GM23338 (cell line): ENCODE measurements around the gene AGAP9. TPM values are rescaled to one million over a fixed set of nuclear protein-coding genes. Genes with fewer than 3 reads are reported as not detected.
"Not testable (repeated sequence)": the region's sequence is repeated elsewhere in the genome, so short reads cannot be mapped to it uniquely, and the experiment has no call there.

Experiments
- ATAC-seq: fragments of 200-7000 bp; cut with Tn5 transposase; 3 replicates; pipeline ENCODE4 v1.9.1; 2020
- DNase-seq: peaks from one replicate; pipeline ENCODE4 v3.0.0-alpha.2; 2015; ENCODE audit warnings: low spot score
- H2AFZ ChIP-seq: fragments of 200-600 bp; sonication (generic); 2 replicates; pipeline ENCODE4 v1.8.0; 2016; ENCODE audit warnings: antibody characterized with exemption, mild to moderate bottlenecking, moderate library complexity
- H3F3A ChIP-seq: fragments of 200-600 bp; sonication (generic); replicated peaks from 2 replicates; pipeline ENCODE4 v1.8.0; 2017; ENCODE audit warnings: antibody characterized with exemption, mixed run types, low read depth
- H3K27ac ChIP-seq: fragments of 200-600 bp; sonication (generic); 2 replicates; pipeline ENCODE4 v1.6.1; 2016; ENCODE audit warnings: low read depth
- H3K27me3 ChIP-seq: fragments of 200-600 bp; sonication (generic); 2 replicates; pipeline ENCODE4 v1.8.0; 2016; ENCODE audit warnings: mild to moderate bottlenecking, mixed run types, moderate library complexity; ENCODE audit not compliant: insufficient read depth
- H3K36me3 ChIP-seq: fragments of 200-600 bp; sonication (generic); 2 replicates; pipeline ENCODE4 v1.8.0; 2016; ENCODE audit warnings: mild to moderate bottlenecking; ENCODE audit not compliant: insufficient read depth
- H3K4me1 ChIP-seq: fragments of 200-600 bp; sonication (generic); 2 replicates; pipeline ENCODE4 v1.8.0; 2016; ENCODE audit warnings: mild to moderate bottlenecking, moderate library complexity; ENCODE audit not compliant: insufficient read depth
- H3K4me2 ChIP-seq: fragments of 200-600 bp; sonication (generic); 2 replicates; pipeline ENCODE4 v1.7.1; 2017; ENCODE audit warnings: mixed run types
- H3K4me3 ChIP-seq: fragments of 200-600 bp; sonication (generic); 2 replicates; pipeline ENCODE4 v1.6.1; 2016; ENCODE audit warnings: mixed run types
- H3K79me2 ChIP-seq: fragments of 200-600 bp; sonication (generic); replicated peaks from 2 replicates; pipeline ENCODE4 v1.8.0; 2017; ENCODE audit warnings: mild to moderate bottlenecking; ENCODE audit not compliant: insufficient read depth
- H3K9me2 ChIP-seq: fragments of 200-600 bp; sonication (generic); 2 replicates; pipeline ENCODE4 v1.8.0; 2017; ENCODE audit not compliant: insufficient read depth
- H4K20me1 ChIP-seq: fragments of 200-600 bp; sonication (generic); replicated peaks from 2 replicates; pipeline ENCODE4 v1.8.0; 2017; ENCODE audit warnings: mild to moderate bottlenecking; ENCODE audit not compliant: insufficient read depth
- H3K27ac Mint-ChIP-seq: 2 replicates; pipeline ENCODE4 v1.8.0; 2020; ENCODE audit warnings: inconsistent platforms, mild to moderate bottlenecking, moderate library complexity, mixed read lengths
- H3K27me3 Mint-ChIP-seq: 3 replicates; pipeline ENCODE4 v1.8.0; 2022; ENCODE audit warnings: low read depth, mild to moderate bottlenecking, moderate library complexity, mixed read lengths, inconsistent platforms; ENCODE audit not compliant: insufficient read depth, poor library complexity
- H3K36me3 Mint-ChIP-seq: 3 replicates; pipeline ENCODE4 v1.8.0; 2021; ENCODE audit warnings: low read depth, mild to moderate bottlenecking, inconsistent platforms, moderate library complexity, mixed read lengths
- H3K4me1 Mint-ChIP-seq: 3 replicates; pipeline ENCODE4 v1.8.0; 2020; ENCODE audit warnings: mild to moderate bottlenecking, inconsistent platforms, mixed read lengths
- H3K4me3 Mint-ChIP-seq: 3 replicates; pipeline ENCODE4 v1.8.0; 2021; ENCODE audit warnings: moderate library complexity, mild to moderate bottlenecking, inconsistent platforms, mixed read lengths
- H3K9me3 Mint-ChIP-seq: 3 replicates; pipeline ENCODE4 v1.8.0; 2020; ENCODE audit warnings: moderate library complexity, mild to moderate bottlenecking, inconsistent platforms, mixed read lengths
- polyA plus RNA-seq: library from polyadenylated mRNA; unstranded; fragments of >200 nt; fragmentation: Nextera tagmentation; extraction: Ambion mirVana; gene quantifications from 2 replicates; pipeline ENCODE4 v1.2.1, GENCODE V29; 2016
- total RNA-seq: library from RNA; depleted of rRNA; stranded (reverse); fragments of >200 nt; shearing (Covaris generic); gene quantifications from 2 replicates; pipeline ENCODE4 v1.2.3, GENCODE V29; 2014

The AGAP9 gene
- total and polyA plus RNA-seq, 2 experiments from 2014 or later: 6.9 to 7.2 TPM

DNA sequence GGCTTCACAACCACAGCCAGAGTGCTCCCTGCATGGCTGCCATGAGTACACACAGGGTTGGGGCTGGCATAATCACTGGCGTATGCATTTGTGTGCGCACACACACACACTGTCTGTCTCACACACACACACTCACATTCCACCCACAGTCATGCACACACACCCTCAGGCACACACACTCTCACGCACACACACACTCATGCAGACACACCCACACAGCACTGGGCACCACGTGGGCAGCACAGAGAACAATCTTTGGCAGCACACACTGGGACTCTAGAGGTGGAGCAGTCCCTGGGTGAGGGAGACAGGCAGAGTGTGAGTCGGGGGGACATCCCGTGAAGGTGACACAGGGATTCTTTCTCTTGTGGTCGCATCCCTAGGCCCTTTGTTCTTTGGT lies 49.9 kb downstream of the AGAP9 start:
- H3K27ac ChIP-seq, H3K4me3 ChIP-seq, H3F3A ChIP-seq, H3K27ac Mint-ChIP-seq, H3K27me3 ChIP-seq, H3K79me2 ChIP-seq, H3K4me2 ChIP-seq, H3K9me3 Mint-ChIP-seq, H3K4me1 ChIP-seq, DNase-seq, H3K27me3 Mint-ChIP-seq, H2AFZ ChIP-seq, ATAC-seq, H3K9me2 ChIP-seq, H3K36me3 ChIP-seq, H4K20me1 ChIP-seq, H3K36me3 Mint-ChIP-seq, H3K4me1 Mint-ChIP-seq, H3K4me3 Mint-ChIP-seq: not testable (repeated sequence)

DNA sequence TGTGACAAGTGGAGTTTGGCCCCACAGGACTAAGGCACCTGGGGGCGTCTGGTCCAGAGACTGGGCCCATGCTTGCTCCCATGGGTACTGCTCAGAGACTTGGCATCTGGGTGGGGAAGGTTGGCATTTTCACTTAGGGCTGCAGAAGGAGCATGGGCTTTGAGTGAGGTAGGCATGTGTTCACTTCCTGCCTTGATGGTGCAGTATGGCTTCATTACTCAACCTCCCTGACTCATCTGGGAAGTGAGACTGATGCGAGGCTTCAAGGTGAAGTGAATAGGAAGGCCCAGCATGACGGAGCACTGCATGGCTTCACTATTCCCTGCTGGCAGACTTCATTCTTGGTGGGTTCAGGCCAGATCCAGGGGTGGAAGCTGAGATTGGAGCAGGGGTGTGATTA lies 50.8 kb downstream of the AGAP9 start:
- DNase-seq, H3K27ac ChIP-seq, H3F3A ChIP-seq, ATAC-seq, H3K36me3 ChIP-seq, H4K20me1 ChIP-seq, H3K4me3 Mint-ChIP-seq, H3K27me3 ChIP-seq, H3K4me2 ChIP-seq, H3K27ac Mint-ChIP-seq, H3K9me2 ChIP-seq, H3K27me3 Mint-ChIP-seq, H3K36me3 Mint-ChIP-seq, H3K79me2 ChIP-seq, H2AFZ ChIP-seq, H3K4me1 ChIP-seq, H3K9me3 Mint-ChIP-seq, H3K4me3 ChIP-seq, H3K4me1 Mint-ChIP-seq: not testable (repeated sequence)

DNA sequence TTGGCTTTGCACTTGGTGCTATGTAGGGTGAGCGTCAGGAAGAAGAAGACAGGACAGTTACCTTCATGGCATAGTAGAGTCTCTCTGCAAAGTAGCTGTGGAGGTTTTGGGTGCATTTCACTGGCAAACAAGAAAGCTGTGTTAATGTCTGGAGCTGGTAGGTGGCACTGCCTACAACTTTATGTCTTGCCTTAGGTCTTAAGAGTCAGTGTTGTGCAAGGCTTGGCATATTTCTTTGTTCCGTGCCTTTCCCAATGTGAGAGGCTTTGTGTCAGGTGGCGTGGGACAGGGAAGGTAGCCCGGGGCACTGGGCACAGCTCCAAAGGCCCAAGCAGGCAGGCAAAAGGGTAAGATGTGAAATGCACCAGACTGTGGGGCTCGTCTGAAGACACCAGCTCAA lies 51.4 kb downstream of the AGAP9 start:
- H3K27ac Mint-ChIP-seq, DNase-seq, H3K27me3 Mint-ChIP-seq, H3K4me2 ChIP-seq, H3K4me3 ChIP-seq, H3K36me3 Mint-ChIP-seq, H3K36me3 ChIP-seq, H3K4me1 Mint-ChIP-seq, H3K4me3 Mint-ChIP-seq, H2AFZ ChIP-seq, H3K9me2 ChIP-seq, H3K4me1 ChIP-seq, H3K79me2 ChIP-seq, H4K20me1 ChIP-seq, H3F3A ChIP-seq, H3K9me3 Mint-ChIP-seq, H3K27ac ChIP-seq, H3K27me3 ChIP-seq, ATAC-seq: not testable (repeated sequence)

DNA sequence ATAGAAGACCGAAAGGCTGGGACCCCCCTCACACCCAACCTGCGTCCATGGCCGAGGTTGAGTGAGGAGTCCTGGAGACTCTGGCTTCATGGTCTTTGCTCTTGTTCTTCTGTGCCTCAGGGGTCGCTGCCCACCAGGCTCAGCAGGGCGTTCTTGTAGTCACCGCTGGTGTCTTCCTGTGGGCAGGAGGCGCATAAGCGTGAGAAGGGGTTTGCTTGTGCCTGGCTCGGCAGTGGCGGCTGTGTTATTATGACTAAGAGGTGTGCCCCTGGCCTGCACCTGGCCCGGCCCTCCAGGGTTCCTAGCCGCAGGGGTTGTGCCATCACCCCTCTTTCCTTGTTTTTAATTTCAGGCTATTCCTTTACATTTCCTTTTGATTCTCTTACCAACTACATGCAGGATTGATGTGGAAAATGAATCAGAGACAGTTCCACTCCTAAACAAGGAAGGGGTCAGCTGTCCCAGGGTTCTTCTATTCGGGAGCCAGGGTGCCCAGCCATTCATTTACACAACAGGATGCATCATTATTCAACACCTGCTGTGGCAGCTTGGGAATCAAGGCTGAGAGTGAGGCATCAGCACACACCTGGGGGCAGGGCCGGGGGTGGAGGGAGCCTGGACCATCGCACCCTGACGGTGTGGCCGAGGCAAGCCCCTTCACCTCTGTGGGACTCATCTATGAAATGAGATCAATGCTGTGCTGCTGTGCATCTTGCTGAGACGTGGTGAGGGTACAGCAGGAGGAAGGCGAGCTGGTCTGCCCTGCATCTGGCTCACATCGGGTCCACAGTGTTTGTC lies 54.5 kb downstream of the AGAP9 start:
- not testable (repeated sequence) for H3K36me3 Mint-ChIP-seq, H3K36me3 ChIP-seq, H3K4me2 ChIP-seq, ATAC-seq, H3K9me2 ChIP-seq, H3K27ac ChIP-seq, H3K27ac Mint-ChIP-seq, H3K27me3 ChIP-seq, H3K4me1 ChIP-seq, H3K27me3 Mint-ChIP-seq, H3F3A ChIP-seq, H4K20me1 ChIP-seq, H3K4me3 ChIP-seq, H2AFZ ChIP-seq, H3K4me1 Mint-ChIP-seq, H3K79me2 ChIP-seq, H3K4me3 Mint-ChIP-seq, H3K9me3 Mint-ChIP-seq, DNase-seq

DNA sequence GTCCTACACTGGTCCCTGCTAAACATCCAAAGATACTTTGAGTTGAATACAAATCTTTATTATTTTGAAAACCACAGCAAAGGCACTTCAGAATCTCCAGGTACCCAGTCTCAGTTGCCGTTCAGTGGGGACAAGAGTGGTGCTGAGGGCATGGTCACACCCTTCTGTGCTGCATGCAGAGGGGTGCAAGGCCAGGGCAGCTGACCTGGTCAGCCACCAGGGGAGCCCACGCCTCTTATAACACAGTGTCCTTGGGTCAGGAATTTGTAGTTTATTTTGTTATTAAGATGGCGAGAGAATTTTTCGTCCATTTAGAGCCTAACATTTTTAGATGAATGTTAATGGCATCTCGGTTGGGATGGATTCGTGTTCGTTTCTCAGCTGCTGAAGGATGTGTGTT lies 55.5 kb downstream of the AGAP9 start:
- H3F3A ChIP-seq, H3K4me3 ChIP-seq, H4K20me1 ChIP-seq, H3K27me3 Mint-ChIP-seq, H3K9me2 ChIP-seq, H3K4me1 Mint-ChIP-seq, H2AFZ ChIP-seq, H3K4me2 ChIP-seq, H3K9me3 Mint-ChIP-seq, H3K36me3 ChIP-seq, DNase-seq, H3K36me3 Mint-ChIP-seq, H3K79me2 ChIP-seq, H3K27me3 ChIP-seq, H3K27ac ChIP-seq, H3K27ac Mint-ChIP-seq, H3K4me1 ChIP-seq, H3K4me3 Mint-ChIP-seq: not testable (repeated sequence)
- peak; percentile 26; the same call in 2 of the 3 replicates for ATAC-seq

DNA sequence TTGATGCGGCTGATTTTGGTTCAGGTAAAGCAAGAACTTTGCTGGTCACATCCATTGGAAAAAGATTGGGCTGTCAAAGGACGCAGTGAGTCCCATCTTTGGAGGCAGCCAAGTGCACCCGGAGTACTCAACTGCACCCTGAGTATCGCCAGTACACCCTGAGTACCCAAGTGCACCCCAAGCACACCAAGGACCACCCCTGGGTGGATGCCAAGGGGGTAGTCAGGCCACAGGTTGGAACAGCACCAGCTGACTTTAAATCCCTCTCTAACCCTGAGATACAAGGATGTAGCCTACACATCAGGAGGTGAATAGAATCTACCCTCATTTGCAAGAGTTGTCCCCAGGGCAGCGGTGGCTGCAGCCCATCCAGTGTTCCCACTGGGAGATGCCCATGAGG lies 56.0 kb downstream of the AGAP9 start:
- not testable (repeated sequence) for H3K27me3 ChIP-seq, H3K4me3 Mint-ChIP-seq, H3K9me3 Mint-ChIP-seq, H3K4me3 ChIP-seq, H3K27me3 Mint-ChIP-seq, H3K36me3 Mint-ChIP-seq, H4K20me1 ChIP-seq, DNase-seq, H3K79me2 ChIP-seq, H2AFZ ChIP-seq, ATAC-seq, H3K27ac ChIP-seq, H3K27ac Mint-ChIP-seq, H3F3A ChIP-seq, H3K36me3 ChIP-seq, H3K9me2 ChIP-seq, H3K4me1 ChIP-seq, H3K4me2 ChIP-seq, H3K4me1 Mint-ChIP-seq
